GM19324 (cell line): ENCODE data around the gene FABP1.

ENCODE experiments used
- ATAC-seq: cut with Tn5 transposase; IDR thresholded peaks from one replicate; pipeline ENCODE4 v1.9.1; 2021; ENCODE audit warnings: mild to moderate bottlenecking, moderate library complexity; ENCODE audit not compliant: unreplicated experiment, low FRiP score

FABP1 gene

DNA sequence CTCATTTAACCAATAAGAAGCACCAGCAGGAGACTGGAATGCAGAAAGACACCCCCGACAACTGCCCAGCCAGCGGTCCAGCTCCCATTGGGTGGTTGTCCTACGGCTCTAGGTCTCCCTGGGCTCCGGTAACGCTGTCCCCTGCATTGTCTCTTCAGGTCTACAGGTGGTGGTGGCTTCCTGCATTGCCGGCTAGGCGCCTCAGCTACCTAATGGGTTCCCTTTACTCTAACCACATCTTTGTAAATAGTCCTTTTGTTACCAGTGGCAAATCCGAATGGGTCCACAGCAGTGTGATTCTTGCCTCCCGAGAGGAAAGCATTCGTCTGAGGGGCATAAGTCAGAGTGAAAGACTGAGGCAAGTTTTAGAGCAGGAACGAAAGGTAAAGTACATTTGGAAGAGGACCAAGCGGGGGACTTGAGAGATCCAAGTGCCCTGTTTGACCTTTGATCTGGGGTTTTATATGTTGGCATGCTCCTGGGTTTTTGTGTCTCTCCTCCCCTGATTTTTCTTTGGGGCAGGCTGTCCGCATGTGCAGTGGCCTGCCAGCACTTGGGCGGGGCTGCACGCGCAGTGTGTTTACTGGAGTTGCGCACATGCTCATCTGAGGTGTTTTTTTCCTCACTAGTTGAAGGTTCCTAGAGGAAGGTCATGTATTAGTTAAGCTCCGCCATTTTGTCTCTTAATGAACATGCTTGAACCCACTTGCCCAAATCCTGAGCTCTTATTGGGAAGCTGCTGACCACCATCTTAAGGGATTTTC, 11.0 kb downstream of the FABP1 start:
- no peak for ATAC-seq

DNA sequence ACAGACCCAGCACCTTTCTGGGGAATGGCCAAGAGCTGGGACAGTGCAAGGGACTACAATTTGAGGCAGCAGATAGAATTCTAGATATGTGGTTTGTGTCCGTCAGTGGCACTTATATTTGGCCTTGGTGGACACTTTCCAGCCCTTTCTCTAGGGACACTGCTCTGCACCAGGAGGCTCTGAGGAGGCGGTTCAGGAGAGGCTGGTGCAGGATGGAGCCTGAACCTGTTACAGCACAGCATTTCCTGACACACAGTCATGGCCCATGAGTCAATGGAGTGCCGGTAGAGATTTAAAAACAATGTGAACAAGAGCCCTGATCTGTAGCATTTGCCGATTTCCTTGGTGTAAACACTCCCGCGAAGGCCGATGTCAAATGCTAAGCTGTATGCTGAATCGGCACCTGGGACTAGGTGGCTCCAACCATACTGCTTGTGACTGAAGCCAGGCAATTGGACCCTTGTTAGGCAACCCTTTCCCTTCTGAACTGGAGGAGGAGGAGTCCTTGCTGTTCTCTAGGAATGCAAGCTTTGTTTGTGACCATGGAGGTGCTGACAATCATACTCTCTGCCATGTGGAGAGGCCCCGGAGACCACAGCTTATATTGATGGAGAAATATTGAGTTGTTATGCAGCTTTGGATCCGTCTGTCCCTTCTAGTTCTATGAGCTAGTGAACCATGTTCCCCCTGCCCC, 11.9 kb downstream of the FABP1 start:
- no peak for ATAC-seq

DNA sequence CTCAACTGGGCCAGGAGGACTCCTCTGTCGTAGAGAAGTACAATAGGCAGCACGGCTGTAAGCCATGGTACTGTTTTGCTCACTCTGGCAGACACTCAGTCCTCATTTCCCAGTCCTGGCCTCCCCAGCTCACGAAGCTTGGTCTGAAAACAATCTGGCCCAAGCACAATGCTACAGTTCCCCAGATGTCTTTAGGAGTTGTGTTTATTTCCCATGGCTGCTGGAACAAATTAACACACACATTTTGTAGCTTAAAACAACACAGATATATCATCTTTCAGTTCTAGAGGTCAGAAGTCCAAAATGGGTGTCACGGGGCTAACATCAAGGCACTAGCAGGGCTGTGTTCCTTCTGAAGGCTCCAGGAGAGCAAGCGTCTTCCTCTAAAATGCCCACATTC, 13.0 kb downstream of the FABP1 start:
- no peak for ATAC-seq

DNA sequence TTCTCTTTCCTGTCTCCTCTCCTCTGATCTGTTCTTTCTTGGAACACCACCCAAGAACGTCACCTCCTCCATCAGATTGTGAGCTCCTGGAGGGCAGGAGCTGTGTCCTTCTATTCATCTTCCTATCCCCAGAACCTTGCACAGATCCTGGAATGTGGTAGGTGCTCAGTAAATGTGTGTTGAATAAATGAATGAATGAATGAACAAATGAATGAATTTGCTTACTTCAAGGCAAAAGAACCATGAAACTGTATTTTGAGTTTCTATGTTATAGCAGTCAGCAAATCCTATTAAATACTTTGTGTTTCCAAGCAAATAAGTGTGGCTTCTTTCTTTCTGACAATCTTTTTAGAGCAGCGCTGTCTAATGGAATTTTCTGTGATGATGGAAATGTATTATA, 14.8 kb downstream of the FABP1 start:
- no peak for ATAC-seq

DNA sequence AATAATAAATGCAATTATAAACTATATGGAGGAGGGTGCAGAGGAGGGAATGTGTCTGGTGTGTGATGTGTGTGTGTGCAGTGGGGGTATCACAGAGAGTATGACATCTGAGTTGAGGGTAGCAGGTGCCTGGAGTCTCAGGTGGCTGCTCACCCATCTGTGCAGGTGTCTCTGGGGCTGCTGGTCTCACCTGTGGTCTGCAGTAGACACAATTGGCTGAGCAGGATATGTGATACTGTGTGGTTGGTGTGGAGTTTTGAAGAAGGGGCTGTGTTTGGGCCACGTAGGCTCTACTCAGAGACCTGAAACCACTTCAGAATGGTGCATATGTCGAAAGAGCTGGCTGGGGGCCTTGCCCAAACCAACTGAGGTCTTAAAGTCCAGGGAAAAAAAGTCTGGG, 17.0 kb downstream of the FABP1 start:
- no peak for ATAC-seq

DNA sequence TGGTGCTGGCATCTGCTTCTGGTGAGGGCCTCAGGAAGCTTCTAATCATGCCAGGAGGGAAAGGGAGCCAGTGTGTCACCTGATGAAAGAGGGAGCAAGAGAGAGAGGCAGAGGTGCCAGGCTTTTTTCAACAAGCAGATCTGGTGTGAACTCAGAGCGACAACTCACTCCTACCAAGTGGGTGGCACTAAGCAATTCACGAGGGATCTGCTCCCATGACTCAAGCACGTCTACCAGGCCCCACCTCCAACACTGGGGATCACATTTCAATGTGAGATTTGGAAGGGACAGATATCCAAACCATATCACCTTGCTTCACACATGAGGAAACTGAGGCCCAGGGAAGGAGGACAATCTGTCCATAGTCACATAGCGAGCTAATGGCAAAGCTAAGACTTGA, 19.1 kb downstream of the FABP1 start:
- ATAC-seq = no peak

DNA sequence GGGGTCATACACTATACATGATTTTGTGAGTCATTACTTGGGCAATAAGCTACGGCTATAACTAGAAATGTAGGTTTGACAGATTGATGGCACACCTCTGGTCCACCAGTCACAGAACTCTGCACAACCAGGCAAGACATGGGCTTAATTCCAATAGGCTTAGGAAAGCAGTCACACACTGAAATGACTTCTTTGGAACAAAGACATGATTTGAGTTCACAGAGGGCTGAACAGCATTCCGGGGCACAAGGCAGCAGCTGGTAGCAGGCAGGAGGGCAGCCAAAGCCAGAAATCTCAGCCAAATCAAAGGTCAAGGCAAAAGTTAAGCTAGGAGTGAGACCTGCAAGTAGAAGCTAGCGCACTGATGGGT, 27.4 kb downstream of the FABP1 start:
- no peak for ATAC-seq

DNA sequence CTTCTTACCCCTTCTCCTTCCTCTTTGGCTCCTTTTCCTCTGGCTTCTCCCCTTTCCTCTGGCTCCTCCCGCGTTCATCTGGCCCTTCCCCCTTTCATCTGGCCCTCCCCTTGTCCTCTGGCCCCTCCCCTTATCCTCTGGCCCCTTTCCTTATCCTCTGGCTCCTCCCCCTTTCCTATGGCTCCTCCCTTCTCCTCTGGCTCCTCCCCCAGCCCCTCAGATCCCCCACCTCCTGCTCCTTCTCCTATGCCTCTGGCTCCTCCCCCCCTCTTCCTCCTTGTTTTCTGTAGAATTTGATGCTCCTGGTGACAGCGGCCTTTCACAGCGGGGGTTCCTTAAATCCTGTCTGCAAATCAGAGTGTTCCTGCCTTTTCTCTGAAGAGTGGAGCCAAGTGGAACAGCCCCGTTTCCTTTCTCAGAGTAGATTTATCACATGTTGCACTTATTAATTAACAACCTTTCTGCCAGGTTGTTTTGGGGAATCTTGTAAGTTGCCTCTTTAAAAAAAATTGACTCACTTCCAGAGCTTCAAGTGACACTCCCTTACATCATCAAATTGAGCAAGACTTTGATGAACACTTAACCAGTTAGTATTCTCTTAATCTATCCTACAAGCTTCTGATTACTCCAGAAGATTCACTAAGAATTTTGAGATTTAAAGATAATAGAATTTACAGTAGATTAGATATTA, 27.9 kb downstream of the FABP1 start:
- ATAC-seq = no peak

DNA sequence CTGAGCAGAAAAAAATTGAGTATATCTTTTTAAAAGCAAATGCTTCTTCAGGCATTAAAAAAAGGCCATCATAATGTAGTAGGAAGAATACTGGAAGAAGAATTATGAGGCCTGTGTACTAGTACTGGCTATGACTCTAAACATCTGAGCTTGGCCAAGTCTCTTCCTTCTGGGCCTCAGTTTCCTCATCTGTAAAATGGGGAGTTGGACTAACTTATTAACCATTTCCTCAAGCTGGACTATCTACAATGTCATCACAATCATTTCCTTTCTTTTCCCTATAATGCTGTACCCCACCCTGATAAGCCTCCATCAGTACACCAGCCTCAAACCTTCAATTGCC, 29.3 kb downstream of the FABP1 start:
- no peak for ATAC-seq

DNA sequence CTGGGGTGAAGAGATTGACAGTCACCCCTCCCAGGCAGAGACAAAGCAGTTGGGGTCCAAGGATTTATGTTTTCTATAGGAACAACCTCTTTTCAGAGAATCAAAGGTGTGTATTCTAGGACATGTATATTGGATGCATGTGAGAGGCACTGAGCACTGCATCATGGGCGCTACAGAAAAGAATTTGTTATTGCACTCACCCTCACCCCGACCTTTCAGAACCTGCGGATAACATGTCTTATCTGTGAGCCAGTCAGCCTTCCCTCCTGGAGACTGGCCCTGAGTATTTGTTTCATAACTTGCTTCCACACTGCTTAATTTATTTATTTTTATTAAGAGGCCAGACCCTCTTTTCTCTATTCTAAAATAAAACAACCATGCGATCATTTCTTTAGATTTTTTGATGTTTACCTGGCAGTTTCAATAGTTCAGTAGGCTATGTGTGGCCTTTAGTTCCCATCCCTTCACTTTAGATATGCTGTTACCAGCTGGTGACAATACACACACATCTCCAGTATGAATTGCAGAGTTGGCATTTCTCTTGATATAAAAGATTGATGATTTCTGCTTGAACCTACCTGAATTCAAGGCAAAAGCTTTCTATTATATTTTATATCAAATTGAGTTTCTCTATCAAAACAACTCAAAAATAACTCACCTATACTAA, 29.8 kb downstream of the FABP1 start:
- no peak for ATAC-seq

DNA sequence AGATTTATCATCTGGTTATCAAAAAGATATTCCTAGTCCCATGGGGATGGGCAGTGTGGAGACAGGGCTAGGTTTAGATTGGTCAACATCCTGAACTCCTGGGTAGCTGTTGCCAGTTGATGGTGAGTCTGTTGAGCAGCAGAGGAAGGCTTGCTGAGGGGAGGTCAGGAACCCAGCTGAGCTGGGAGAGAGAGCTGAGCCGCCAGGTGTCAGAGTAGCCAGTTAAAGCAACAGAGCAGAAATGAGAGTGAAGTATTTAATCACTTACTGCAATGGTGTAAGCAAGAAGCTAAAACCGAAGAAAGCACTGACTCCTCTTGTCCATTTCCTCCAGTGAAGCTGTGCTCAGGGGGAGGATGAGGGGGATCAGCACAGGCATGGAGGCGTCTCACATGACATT, 30.7 kb downstream of the FABP1 start:
- ATAC-seq = no peak

DNA sequence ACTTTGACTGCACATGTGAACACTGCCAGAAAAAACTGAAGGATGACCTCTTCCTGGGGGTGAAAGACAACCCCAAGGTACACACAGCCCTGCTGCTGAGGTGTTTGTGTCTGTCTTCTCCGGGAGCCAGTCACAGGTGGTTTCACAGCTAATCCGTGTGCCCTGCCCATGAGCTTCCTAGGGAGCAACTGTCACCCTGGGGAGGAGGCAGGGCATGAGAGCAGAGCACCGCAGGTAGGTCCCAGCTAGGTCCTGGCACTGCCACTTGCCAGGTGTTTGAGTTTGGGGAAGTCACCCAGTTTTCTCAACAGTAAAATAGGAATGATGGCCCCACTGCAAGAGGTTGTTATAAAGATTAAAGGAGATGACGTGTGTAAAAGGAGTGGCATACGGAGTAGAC, 31.2 kb downstream of the FABP1 start:
- no peak for ATAC-seq

DNA sequence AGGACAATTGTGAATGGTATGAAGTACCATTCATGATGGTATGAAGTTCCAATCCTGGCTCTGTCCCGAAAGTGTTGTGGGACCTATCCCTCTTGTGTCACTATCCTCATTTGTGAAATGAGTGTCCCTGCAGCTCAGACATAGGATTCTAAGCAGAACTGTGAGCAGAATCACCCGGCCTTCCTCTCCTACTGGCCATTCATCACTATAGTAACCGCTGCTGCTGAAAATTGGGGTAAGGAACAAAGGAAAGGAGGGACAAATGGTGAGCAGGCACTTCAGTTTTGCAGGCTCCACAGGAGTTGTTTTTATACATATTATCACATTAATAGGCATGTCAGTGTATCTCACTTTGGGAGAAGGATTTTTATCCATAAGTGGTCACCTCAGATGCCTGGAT, 32.8 kb downstream of the FABP1 start:
- no peak for ATAC-seq

DNA sequence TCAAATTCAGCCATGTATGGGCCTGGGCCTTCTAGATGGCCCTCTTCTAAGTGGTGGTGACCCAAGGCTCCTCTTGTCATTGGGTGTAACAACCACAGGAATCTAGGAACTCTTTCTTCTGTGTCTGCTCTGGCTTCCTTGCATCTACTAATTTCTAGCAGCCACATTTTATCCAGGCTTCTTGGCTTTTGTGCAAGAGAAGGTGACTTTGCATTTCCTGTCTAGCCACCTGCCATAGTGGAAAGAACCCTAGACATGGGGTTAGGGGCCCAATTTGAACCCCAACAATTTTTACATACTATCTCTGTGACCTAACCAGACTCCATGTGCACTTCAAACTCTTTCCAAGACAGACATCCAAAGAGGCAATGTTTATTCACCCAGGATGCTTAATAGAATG, 35.1 kb downstream of the FABP1 start:
- ATAC-seq = no peak

DNA sequence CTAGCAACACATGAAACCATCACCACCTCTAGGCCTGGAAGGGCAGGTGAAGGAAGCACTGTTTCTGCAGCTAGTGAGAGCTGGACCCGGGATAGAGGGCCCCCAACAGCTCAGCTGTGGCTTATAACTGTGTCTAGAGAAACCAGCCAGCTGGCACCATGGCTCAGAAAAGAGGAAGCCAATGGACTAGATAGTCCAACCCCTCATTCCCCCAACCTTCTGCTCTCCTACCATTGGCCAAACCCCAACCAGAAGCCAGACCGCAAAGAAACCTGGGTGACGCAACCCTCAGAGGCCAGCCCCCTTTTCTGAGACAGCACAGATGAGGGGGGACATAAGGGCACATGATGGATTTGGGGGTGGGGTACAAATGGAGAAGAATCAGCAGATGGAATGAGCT, 35.9 kb downstream of the FABP1 start:
- no peak for ATAC-seq

DNA sequence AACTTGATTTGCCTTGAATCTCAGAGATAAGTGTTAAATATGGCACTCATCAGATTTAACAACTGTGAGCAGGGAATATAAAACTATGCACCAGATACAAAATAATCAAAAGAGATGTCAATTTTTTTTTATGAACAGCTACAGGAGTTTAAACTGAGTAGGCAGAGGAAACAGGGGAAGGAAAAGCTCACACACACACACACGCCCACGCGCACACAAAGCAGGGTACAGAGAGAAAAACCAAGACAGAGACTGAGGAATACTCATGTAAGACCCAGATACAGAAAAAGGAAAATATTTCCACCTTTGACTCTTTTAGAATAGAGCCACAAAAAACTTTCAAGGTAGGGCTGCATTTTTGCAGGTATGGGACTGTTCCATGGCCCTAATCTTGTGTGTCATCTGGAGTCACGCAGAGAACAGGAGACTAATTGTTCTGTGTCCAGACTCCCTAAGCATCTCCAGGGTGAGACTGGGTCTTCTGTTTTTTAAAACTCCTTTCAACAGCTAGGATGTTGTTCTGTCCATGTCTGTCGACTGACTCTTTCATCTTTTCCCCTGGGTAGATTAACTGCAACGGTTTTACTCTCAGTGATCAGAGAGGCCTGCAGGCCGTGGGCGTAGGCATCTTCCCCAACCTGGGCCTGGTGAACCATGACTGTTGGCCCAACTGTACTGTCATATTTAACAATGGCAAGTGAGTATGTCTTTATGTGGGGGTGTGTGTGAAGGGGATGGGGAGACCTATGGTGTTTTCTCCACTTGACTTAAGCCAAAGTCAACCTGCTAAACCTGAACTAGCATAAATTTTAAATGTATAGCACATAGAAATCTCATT, 37.2 kb downstream of the FABP1 start:
- no peak for ATAC-seq

DNA sequence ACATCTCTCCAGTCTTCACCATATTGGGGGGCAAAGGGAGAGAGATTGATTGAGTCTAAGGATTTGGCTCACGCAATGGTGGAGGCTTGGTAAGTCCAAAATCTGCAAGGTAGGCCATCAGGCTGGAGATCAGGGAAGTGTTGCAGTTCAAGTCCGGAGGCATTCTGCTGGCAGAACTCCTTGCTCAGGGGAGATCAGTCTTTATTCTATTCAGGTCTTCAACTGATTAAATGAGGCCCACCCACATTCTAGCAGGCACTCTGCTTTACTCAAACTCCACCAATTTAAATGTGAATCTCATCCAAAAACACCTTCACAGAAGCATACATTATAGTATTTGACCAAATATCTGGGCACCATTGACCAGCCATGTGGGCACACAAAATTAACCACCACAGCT, 38.9 kb downstream of the FABP1 start:
- no peak for ATAC-seq

DNA sequence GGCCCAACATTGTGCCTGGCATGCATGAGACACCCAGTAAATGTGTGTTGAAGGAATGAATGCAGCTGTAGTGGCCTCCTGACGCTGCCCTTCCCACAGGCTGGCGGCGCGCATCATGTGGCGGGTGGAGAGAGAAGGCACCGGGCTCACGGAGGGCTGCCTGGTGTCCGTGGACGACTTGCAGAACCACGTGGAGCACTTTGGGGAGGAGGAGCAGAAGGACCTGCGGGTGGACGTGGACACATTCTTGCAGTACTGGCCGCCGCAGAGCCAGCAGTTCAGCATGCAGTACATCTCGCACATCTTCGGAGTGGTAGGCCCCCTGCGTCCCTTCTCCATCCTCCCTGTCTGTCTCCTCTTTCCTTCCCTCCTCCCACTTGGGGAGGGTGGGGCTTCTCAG, 40.1 kb downstream of the FABP1 start:
- no peak for ATAC-seq

DNA sequence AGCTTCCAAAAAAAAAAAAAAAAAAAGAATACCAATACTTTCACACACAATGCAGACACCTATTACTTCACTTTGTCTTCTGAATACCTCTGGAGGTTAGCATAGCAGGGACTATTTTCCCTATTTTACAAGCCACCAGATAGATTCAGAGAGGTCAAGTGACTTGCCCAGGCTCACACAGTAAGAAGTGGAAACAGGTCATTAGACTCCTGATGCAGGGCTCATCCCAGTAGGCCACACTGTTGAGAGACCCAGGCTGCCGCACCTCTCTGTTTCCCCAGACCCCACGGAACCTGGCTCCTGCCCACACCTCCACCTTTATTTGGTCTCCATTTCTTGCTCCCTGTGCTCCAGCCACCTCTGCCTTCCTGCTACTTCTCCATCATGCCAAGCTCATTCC, 40.8 kb downstream of the FABP1 start:
- no peak for ATAC-seq

DNA sequence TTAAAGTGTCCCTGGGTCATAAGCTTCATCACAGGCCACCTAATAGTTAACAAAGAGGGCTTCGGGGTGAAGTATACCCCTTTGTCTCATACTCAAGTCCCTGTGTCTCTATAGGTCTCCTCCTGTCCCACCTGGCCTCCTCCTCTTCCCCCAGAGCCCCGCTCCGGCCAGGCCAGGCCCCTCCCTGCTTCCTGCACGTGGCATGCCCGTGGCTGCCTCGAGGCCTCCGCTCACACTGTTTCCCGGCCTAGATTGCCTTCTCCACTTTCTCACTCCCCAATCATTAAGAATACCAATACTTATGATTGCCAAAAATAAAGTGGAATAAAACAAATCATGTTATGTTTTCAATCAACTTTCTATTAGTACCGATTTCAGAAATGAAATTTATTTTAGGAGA, 41.5 kb downstream of the FABP1 start:
- no peak for ATAC-seq

DNA sequence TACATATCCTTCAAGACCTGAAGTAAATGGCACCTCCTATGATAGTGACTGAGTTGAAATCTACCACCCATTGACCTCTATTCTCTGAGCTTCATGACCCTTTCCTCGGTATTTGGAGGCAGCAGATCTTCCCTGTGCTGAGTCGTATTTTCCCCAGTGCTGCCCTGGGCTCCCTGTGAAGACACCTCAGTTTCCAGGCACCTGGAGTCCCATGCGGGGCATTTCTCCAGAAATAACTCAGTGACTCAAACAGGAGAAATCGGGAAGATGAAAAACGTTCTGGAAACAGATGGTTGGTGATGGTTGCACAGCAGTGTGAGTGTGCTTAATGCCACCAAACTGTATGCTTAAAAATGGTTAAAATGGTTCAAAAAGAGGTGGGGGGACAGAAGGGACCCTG, 42.3 kb downstream of the FABP1 start:
- no peak for ATAC-seq
